GM12872 (cell line): Measurements from ENCODE around the gene SEC14L5.

ENCODE experiments used
- TF ChIP-seq, protein P1 (sequence below): IDR thresholded peaks from 3 replicates; pipeline ENCODE4 v1.5.1; 2011; ENCODE audit warnings: low read depth, mild to moderate bottlenecking, low read length, moderate library complexity; ENCODE audit not compliant: insufficient read depth

The SEC14L5 gene

DNA sequence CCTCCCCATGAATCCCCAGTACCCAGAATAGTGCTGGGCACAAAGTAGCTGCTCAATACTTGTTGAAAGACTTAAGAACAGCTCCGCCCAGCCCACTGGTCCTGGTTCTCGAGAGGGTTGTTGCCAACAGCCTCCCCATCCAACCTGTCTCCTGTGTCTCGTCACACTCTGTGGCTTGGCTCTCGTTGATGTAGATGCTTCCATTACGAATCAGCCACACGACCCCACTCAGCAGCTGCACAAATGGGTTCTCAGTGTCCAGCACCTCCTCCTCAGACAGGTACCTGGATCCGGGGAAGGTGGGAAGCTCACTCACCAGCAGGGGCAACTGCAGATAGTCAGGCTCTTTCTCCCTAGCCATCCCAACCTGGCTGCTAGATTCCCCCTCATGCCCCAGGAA is 73.5 kb downstream of the SEC14L5 start:
- TF ChIP-seq, protein P1, sequence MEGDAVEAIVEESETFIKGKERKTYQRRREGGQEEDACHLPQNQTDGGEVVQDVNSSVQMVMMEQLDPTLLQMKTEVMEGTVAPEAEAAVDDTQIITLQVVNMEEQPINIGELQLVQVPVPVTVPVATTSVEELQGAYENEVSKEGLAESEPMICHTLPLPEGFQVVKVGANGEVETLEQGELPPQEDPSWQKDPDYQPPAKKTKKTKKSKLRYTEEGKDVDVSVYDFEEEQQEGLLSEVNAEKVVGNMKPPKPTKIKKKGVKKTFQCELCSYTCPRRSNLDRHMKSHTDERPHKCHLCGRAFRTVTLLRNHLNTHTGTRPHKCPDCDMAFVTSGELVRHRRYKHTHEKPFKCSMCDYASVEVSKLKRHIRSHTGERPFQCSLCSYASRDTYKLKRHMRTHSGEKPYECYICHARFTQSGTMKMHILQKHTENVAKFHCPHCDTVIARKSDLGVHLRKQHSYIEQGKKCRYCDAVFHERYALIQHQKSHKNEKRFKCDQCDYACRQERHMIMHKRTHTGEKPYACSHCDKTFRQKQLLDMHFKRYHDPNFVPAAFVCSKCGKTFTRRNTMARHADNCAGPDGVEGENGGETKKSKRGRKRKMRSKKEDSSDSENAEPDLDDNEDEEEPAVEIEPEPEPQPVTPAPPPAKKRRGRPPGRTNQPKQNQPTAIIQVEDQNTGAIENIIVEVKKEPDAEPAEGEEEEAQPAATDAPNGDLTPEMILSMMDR: no peak

DNA sequence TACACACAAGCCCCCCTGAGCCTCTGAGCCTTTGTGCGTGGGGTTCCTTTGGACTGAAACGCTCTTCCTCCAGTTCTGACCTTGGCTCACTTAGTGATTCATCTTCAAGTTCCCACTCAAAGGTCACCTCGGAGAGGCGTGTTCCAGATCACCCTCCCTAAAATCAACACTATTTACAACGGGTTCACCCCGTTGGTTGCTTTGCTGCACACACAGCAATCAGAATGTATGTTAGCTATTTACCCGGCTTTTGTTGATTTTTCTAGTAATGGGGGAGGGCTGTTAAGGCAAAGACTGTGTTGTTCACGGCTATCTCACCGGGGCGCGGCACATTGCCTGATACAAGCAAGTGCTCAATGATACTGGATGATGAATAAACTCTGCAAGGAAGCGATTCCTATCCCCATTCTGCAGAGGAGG is 74.6 kb downstream of the SEC14L5 start:
- TF ChIP-seq, protein P1: no peak

DNA sequence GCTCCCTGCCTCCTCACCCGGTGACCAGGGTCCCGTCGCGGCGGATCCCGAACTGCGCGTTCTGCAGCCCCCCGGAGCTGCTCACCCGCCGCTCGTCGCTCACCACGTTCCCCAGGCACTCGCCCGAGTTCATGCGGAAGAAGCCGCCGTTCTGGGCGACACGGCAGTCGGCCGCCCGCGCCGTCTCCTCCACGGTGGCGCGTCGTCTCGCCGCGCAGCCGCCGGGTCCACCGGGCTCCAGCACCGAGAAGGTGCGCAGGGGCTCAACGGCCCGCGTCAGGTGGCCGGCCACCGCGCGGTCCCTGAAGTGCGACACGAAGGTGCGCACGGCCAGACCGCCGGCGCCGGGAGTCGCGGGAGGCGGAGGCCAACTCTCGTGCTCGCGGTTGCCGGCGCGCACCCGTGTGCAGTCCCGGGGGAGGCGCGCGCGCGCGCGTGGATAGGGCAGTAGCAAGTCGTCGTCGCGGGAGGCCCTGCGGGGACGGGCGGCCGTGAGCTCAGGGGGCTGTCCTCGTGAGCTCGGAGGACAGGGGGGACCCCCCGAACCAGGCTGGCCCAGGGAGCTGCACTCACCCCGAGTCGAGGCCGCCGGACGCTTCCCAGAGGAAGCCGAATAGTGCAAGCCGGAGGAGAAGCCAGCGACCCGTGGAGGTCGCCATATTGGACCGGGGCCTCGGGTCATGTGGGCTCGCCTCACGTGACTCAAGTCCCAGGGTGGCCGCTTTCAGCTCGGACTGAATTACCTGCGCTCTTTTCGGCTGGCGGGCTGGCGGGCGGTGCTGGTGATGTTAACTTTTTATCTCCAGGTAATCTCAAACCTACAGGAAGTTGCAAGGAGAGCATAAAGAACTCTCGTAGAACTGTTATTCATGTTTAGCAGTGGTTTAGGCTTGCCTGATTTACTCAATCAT is 75.4 kb downstream of the SEC14L5 start, which contains the start of gene NAGPA:
Gene NAGPA, minus strand, starts transcription at position 680 of the 911 bp plus-strand sequence. Its CDS starts 21 bp downstream, at position 659.
- TF ChIP-seq, protein P1: no peak

DNA sequence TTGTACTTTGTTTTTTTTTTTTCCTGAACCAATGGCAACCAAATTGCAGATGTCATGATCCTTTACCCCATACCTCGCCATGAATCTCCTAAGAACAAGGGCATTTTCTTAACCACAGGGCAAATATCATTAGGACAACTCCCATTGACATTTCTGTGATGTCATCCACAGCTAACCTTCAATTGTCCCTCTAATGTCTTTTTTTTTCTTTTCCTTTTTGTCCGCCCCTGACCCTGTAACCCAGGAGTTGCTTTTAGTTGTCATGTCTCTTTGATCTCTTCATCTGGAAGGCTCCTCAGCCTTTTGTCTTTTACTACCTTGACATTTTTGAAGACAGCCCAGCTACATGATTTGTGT is 76.0 kb downstream of the SEC14L5 start:
- TF ChIP-seq, protein P1: no peak

DNA sequence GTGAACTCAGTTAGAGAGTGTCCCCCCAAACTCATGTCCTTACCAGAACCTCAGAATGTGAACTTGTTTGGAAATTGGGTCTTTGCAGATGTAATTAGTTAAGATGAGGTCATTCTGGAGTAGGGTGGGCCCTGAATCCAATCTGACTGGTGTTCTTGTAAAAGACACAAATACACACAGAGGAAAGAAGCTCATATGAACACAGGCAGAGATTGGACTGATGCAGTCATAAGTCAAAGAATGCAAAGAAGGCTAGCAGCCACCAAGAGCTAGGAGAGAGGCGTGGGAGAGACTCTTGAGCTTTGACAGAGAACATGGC is 77.7 kb downstream of the SEC14L5 start:
- TF ChIP-seq, protein P1: no peak

DNA sequence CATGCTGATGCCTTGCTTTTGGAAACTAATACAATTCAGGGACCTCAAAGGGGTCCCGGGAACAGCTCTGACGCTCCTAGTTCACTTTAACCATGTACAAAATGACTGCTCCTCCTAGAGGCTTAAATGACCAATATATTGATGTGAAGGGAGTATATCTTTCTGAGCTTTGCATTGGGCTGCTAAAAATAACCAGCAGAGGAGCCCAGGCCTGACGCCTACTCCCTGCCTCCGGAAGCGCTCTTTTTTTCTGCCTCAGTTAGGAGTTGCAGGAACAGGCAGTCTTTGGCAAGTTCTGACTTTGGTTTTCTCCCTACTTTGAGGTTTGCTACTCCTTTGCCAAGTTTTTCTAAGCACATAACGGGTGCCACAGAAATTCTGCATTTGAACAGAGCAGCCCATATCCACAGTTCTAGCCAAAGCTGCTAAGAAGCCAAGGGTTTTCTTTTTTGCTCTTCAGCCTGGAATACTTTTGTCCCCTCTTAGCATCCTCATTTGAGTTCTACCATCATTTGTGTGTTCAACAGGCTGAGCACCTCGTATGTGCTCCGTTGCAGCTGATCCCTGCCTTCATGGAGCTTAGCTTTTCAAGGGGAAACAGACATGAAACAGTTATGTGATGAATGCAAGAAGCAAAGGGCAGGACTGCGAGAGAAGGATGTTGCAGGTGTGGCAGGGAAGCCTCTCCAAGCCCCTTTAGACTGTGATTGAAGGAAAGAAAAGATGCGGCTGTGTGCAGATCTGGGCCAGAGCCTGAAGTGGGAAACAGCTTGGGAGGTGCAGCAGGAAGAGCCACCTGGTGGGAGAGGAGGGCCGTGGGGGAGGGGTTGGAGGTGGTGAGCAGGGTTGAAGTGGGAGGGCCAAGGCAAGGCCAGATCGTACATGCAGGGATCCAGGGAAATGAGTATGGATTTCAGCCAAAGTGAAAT is 78.4 kb downstream of the SEC14L5 start:
- TF ChIP-seq, protein P1: no peak

DNA sequence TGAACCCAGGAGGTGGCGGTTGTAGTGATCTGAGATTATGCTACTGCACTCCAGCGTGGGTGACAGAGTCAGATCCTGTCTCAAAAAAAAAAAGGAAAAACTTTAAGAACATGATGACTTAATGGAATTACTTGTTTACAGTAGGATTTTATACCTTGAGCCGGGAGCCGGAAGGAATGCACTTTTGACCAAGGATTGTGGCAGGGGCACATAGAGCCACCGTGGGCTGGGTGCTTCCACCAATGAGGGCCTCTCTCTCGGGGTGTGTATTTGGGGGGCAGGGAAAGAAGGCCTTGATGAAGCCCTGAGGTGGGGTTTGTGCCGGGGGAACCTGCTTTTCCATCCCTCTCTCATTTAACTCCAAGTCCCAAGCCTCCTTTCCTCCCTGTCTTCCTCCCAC is 82.3 kb downstream of the SEC14L5 start:
- TF ChIP-seq, protein P1: no peak
